B cell (primary cell): ENCODE data around the gene MVK. TPM values are rescaled to one million over a fixed set of nuclear protein-coding genes. Genes with fewer than 3 reads are reported as not detected.

Experiments
- ATAC-seq: fragments of 200-7000 bp; cut with Tn5 transposase; one replicate; pipeline ENCODE4 v1.10.0; 2021; ENCODE audit warnings: low read depth, mild to moderate bottlenecking, moderate number of reproducible peaks, moderate library complexity
- CTCF ChIA-PET: fragments of 350-600 bp; sonication (Branson Sonifier 250); formaldehyde crosslinking; loops from one replicate; lab custom pipeline; 2021; ENCODE audit warnings: antibody characterized with exemption, inconsistent platforms; lab: Charles Lee
- POLR2A ChIA-PET: fragments of 350-600 bp; sonication (Branson Sonifier 250); formaldehyde crosslinking; loops from one replicate; lab custom pipeline; 2021; ENCODE audit warnings: antibody characterized with exemption; lab: Charles Lee
- DNase-seq: peaks from one replicate; pipeline ENCODE4 v3.0.0; 2013
- H2AFZ ChIP-seq: 2 replicates; pipeline ENCODE4 v1.6.1; 2012; ENCODE audit warnings: mild to moderate bottlenecking, low read depth, low read length; ENCODE audit not compliant: insufficient read depth, poor library complexity, severe bottlenecking
- H3K27ac ChIP-seq, 2 donors: 1 replicate in 1 of 2; 2 replicates in 1 of 2; pipeline ENCODE4 v1.5.1; 2012 to 2013; ENCODE audit warnings: low read length in 2 of 2, mild to moderate bottlenecking in 2 of 2, moderate library complexity in 1 of 2
- H3K27me3 ChIP-seq, 4 experiments: fragments of 200-600 bp in 1 of 4; sonication (generic) in 1 of 4; replicated peaks in 1 of 4; 1 replicate in 2 of 4; 2 replicates in 2 of 4; pipeline versions ENCODE4 v1.6.1 to v1.7.0; 2013 to 2016; ENCODE audit warnings: low read length in 3 of 4, mild to moderate bottlenecking in 2 of 4, mixed read lengths in 1 of 4, moderate library complexity in 1 of 4; ENCODE audit not compliant: insufficient read depth in 4 of 4, control insufficient read depth in 3 of 4; ENCODE audit errors: control extremely low read depth in 1 of 4
- H3K36me3 ChIP-seq, 2 experiments: replicated peaks in 1 of 2; 1 replicate in 1 of 2; 2 replicates in 1 of 2; pipeline versions ENCODE4 v1.6.1 to v1.7.1; 2013; ENCODE audit warnings: low read length in 1 of 2; ENCODE audit not compliant: insufficient read depth in 2 of 2, control insufficient read depth in 1 of 2; ENCODE audit errors: control extremely low read depth in 1 of 2, extremely low read depth in 1 of 2
- H3K4me1 ChIP-seq, 2 donors: fragments of 200-600 bp in 1 of 2; sonication (generic) in 1 of 2; 1 replicate in 1 of 2; 2 replicates in 1 of 2; pipeline versions ENCODE4 v1.5.1 to v1.6.1; 2013 to 2017; ENCODE audit warnings: low read length in 2 of 2; ENCODE audit not compliant: control insufficient read depth in 2 of 2, insufficient read depth in 2 of 2
- H3K4me2 ChIP-seq: replicated peaks from 2 replicates; pipeline ENCODE3; 2012; ENCODE audit warnings: mild to moderate bottlenecking, low read depth, low read length; ENCODE audit not compliant: poor library complexity, severe bottlenecking
- H3K4me3 ChIP-seq, 5 experiments: fragments of 200-600 bp in 1 of 5; sonication (generic) in 1 of 5; 1 replicate in 3 of 5; 2 replicates in 2 of 5; pipeline versions ENCODE4 v1.5.1 to v1.7.0; 2011 to 2016; ENCODE audit warnings: low read length in 4 of 5, mild to moderate bottlenecking in 4 of 5, low read depth in 2 of 5, control low read depth in 1 of 5, moderate library complexity in 1 of 5; ENCODE audit not compliant: insufficient read depth in 1 of 5; ENCODE audit errors: control extremely low read depth in 1 of 5, extremely low read depth in 1 of 5
- H3K79me2 ChIP-seq: fragments of 200-600 bp; sonication (generic); one replicate; pipeline ENCODE4 v1.6.0; 2016; ENCODE audit warnings: low read length; ENCODE audit not compliant: control insufficient read depth, insufficient read depth
- H3K9ac ChIP-seq: fragments of 200-600 bp; sonication (generic); 2 replicates; pipeline ENCODE4 v1.6.1; 2017; ENCODE audit warnings: mild to moderate bottlenecking, low read length, moderate library complexity
- H3K9me3 ChIP-seq, 3 donors: one replicate each; pipeline versions ENCODE4 v1.6.1 to v1.7.1; 2013; ENCODE audit warnings: low read length in 2 of 3; ENCODE audit not compliant: control insufficient read depth in 2 of 3, insufficient read depth in 1 of 3; ENCODE audit errors: control extremely low read depth in 1 of 3
- H4K20me1 ChIP-seq: 2 replicates; pipeline ENCODE4 v1.6.0; 2012; ENCODE audit warnings: mild to moderate bottlenecking, low read length; ENCODE audit not compliant: insufficient read depth, control insufficient read depth, poor library complexity, severe bottlenecking
- H3K27ac Mint-ChIP-seq: one replicate; pipeline ENCODE4 v1.8.0; 2021; ENCODE audit warnings: mixed read lengths
- H3K27me3 Mint-ChIP-seq: one replicate; pipeline ENCODE4 v1.8.0; 2021; ENCODE audit warnings: mixed read lengths
- H3K4me1 Mint-ChIP-seq: one replicate; pipeline ENCODE4 v1.8.0; 2021; ENCODE audit warnings: mixed read lengths
- H3K4me3 Mint-ChIP-seq: one replicate; pipeline ENCODE4 v1.8.0; 2021; ENCODE audit warnings: mixed read lengths
- H3K9me3 Mint-ChIP-seq: one replicate; pipeline ENCODE4 v1.8.0; 2022; ENCODE audit warnings: mixed read lengths; ENCODE audit not compliant: insufficient read depth
- CTCF ChIP-seq: fragments of 200-600 bp; IDR thresholded peaks from one replicate; pipeline ENCODE4 v1.8.0; 2022; ENCODE audit warnings: antibody characterized with exemption, mild to moderate bottlenecking
- EZH2 ChIP-seq: IDR thresholded peaks from 2 replicates; pipeline ENCODE4 v1.6.1; 2012; ENCODE audit warnings: borderline replicate concordance, low read depth, mild to moderate bottlenecking, moderate library complexity, low read length; ENCODE audit not compliant: insufficient read depth, poor library complexity, severe bottlenecking
- WGBS: methylation state at CpG from one replicate; pipeline ENCODE4 v1.1.5; 2013; ENCODE audit warnings: missing lambda C conversion rate; ENCODE audit not compliant: insufficient coverage; 5-methylcytosine and 5-hydroxymethylcytosine counted together
- intact Hi-C: fragments of 100-400 bp; cut with micrococcal nuclease; formaldehyde crosslinking; loops from one replicate; pipeline ENCODE4 v1.10.0; 2022
- polyA plus RNA-seq: library from polyadenylated mRNA; depleted of rRNA; stranded (reverse); fragments of >200 nt; gene quantifications from 2 replicates; pipeline ENCODE4 v1.2.3, GENCODE V29; 2012
- total RNA-seq, 2 donors: library from RNA; stranded (reverse); fragments of 120-200 nt in 1 of 2; gene quantifications; 1 replicate in 1 of 2; 2 replicates in 1 of 2; pipeline versions ENCODE4 v1.2.3 to v1.2.4, GENCODE V29; 2013 to 2022

Gene MVK
- total and polyA plus RNA-seq, 2 donors (not counting 1 experiment from before 2014, with no cell fraction given), result 12.1 to 12.5 TPM

GRCh38 chr12:109642506-109643132, 69.0 kb downstream of the MVK start:
- H3K4me3 ChIP-seq, result no peak overlapping the region
- no peak overlapping the region for H3K27ac Mint-ChIP-seq
- H3K4me1 Mint-ChIP-seq, result no peaks in the 10 kb centered on the region
- ChIA-PET CTCF (no interaction called here), POLR2A (no interaction called here)
- TF ChIP-seq CTCF (no peak), EZH2 (no peak)
- DNase-seq (no peak), ATAC-seq (no peak)
- H3K79me2 ChIP-seq, result no peaks in the 10 kb centered on the region
- H3K4me1 ChIP-seq, result no peaks in the 10 kb centered on the region
- H3K4me2 ChIP-seq, result no peak overlapping the region
- WGBS, result 55% methylated on average over 10 of the region's 10 CpGs
- no peaks in the 10 kb centered on the region for H3K36me3 ChIP-seq
- H3K27me3 ChIP-seq, result peaks cover 0 to 14% (median 1%) of the 10 kb centered on the region in 4 experiments
- no peaks in the 10 kb centered on the region for H4K20me1 ChIP-seq
- peaks cover 0 to 8% (median 0%) of the 10 kb centered on the region in 3 donors for H3K9me3 ChIP-seq
- no peak overlapping the region for H3K4me3 Mint-ChIP-seq
- H3K27ac ChIP-seq, result no peak overlapping the region
- H2AFZ ChIP-seq, result no peak overlapping the region
- intact Hi-C loops, result no loop called here
- H3K9ac ChIP-seq, result no peak overlapping the region
- H3K27me3 Mint-ChIP-seq, result peaks cover 27% of the 10 kb centered on the region
- H3K9me3 Mint-ChIP-seq, result no peaks in the 10 kb centered on the region

GRCh38 chr12:109645194-109645593, 71.6 kb downstream of the MVK start:
- Histone ChIP-seq H4K20me1 (no peaks in the 10 kb centered on the region), H2AFZ (no peak overlapping the region), H3K27me3 (peaks cover 0 to 9% (median 1%) of the 10 kb centered on the region in 4 experiments), H3K4me2 (no peak overlapping the region), H3K4me3 (no peak overlapping the region), H3K27ac (no peak overlapping the region), H3K79me2 (no peaks in the 10 kb centered on the region), H3K9ac (no peak overlapping the region), H3K4me1 (no peaks in the 10 kb centered on the region), H3K36me3 (no peaks in the 10 kb centered on the region), H3K9me3 (no peaks in the 10 kb centered on the region)
- TF ChIP-seq CTCF, result no peak
- no peak for TF ChIP-seq EZH2
- Mint-ChIP-seq H3K9me3 (no peaks in the 10 kb centered on the region), H3K4me1 (no peaks in the 10 kb centered on the region), H3K27ac (no peak overlapping the region), H3K4me3 (no peak overlapping the region), H3K27me3 (peaks cover 27% of the 10 kb centered on the region)
- no peak for ATAC-seq
- ChIA-PET CTCF (no interaction called here), POLR2A (no interaction called here)
- no peak for DNase-seq
- 94% methylated on average over 9 of the region's 11 CpGs for WGBS
- intact Hi-C loops, result no loop called here
